GM12878 (cell line): ENCODE results near the gene OGFOD3.

Source experiments
- ATF7 ChIP-seq: fragments of 450-650 bp; IDR thresholded peaks from 2 replicates; pipeline ENCODE4 v1.6.1; 2016; ENCODE audit warnings: low read depth, mild to moderate bottlenecking
- CTCF ChIP-seq, 3 experiments: IDR thresholded peaks in 2 of 3; conservative IDR thresholded peaks in 1 of 3; 2 replicates each; pipeline ENCODE4 v1.5.1; 2011; ENCODE audit warnings: low read depth in 3 of 3, low read length in 3 of 3, mild to moderate bottlenecking in 3 of 3, control low read depth in 2 of 3, moderate library complexity in 2 of 3, inconsistent platforms in 1 of 3, mixed read lengths in 1 of 3; ENCODE audit not compliant: control insufficient read depth in 2 of 3, insufficient read depth in 1 of 3; ENCODE audit errors: extremely low read depth in 1 of 3
- EGR1 ChIP-seq, 2 experiments: IDR thresholded peaks; 1 replicate in 1 of 2; 2 replicates in 1 of 2; pipeline ENCODE4 v1.6.1; 2011 to 2012; ENCODE audit warnings: low read depth in 2 of 2, low read length in 2 of 2, borderline replicate concordance in 1 of 2, mild to moderate bottlenecking in 1 of 2, moderate library complexity in 1 of 2
- FOXK2 ChIP-seq: fragments of 450-650 bp; IDR thresholded peaks from 2 replicates; pipeline ENCODE4 v1.6.1; 2017; ENCODE audit warnings: mild to moderate bottlenecking, moderate library complexity
- FOXM1 ChIP-seq: IDR thresholded peaks from 2 replicates; pipeline ENCODE4 v1.6.1; 2012; ENCODE audit warnings: low read depth, mild to moderate bottlenecking, inconsistent platforms, low read length, moderate library complexity
- KDM1A ChIP-seq: fragments of 200-600 bp; sonication (generic); IDR thresholded peaks from 2 replicates; pipeline ENCODE4 v1.6.1; 2016; ENCODE audit warnings: borderline replicate concordance
- NR2C2 ChIP-seq: IDR thresholded peaks from 2 replicates; pipeline ENCODE4 v1.6.1; 2011; ENCODE audit warnings: borderline replicate concordance, low read depth; ENCODE audit not compliant: control insufficient read depth, insufficient read length
- PBX3 ChIP-seq: IDR thresholded peaks from 2 replicates; pipeline ENCODE4 v1.6.1; 2011; ENCODE audit warnings: mild to moderate bottlenecking, low read depth, low read length, moderate library complexity; ENCODE audit not compliant: insufficient replicate concordance
- POLR2A ChIP-seq: IDR thresholded peaks from 2 replicates; pipeline ENCODE4 v1.6.1; 2011; ENCODE audit warnings: low read depth, mild to moderate bottlenecking, low read length
- SIN3A ChIP-seq: IDR thresholded peaks from 2 replicates; pipeline ENCODE4 v1.6.1; 2012; ENCODE audit warnings: low read depth, low read length, improper control_type of control experiment
- SMARCA5 ChIP-seq: fragments of 450-650 bp; IDR thresholded peaks from 2 replicates; pipeline ENCODE4 v1.6.1; 2017; ENCODE audit warnings: mild to moderate bottlenecking
- TCF7 ChIP-seq: IDR thresholded peaks from 2 replicates; pipeline ENCODE4 v1.6.1; 2014; ENCODE audit warnings: antibody characterized with exemption, borderline replicate concordance
- TF ChIP-seq, protein P1 (sequence below): fragments of 450-650 bp; IDR thresholded peaks from 2 replicates; pipeline ENCODE4 v1.6.1; 2016; ENCODE audit warnings: mild to moderate bottlenecking, moderate library complexity, borderline replicate concordance

DNA sequence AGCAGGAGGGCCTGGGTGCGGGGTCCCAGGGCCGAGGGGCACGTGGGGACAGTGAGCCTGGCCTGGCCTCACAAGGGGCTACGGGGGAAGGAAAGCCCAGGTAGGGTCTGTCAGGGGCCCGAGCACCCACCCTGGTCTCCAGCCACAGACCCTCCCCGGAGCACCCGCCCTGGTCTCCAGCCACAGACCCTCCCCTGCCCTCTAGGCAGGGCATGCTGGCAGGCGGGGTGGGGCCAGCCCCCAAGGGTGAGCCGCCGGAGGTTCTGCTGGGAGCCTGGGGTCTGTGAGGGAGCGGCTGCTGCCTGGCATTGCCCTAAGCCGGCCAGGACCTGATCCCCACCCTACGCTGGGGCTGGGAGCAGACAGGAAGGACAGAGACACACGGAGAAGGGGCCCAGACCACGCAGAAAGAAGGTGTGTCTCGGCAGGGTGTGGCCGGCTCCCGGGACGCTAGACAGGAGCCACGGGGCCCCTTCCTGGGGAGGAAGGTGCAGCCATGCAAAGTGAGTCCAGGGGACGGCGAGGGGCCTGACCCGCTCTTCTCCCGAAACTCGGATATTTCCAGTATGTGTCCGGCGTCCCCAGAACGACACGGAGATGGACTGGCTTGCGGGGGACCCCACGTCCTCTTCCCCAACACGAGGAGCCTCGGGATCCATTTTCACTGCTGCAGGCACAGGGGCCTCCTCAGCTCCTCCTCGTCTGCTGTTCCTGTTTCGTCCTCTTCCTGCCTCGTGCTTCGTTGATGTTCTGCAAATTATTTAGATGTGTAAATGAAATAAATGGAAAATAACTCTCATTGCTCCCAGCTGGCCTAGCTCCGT, 31.3 kb downstream of the OGFOD3 start:
- TF ChIP-seq SIN3A (no peak), PBX3 (no peak), POLR2A (no peak; the same call in 1 of the 2 replicates), NR2C2 (no peak), TCF7 (no peak), ATF7 (no peak), EGR1 (IDR thresholded peaks at IDR 0.05; ENCODE audit: borderline replicate concordance in 1 of 2, low read depth in 2 of 2, low read length in 2 of 2) (no peak), SMARCA5 (no peak), FOXM1 (no peak), KDM1A (no peak), FOXK2 (no peak), CTCF (IDR thresholded peaks at IDR 0.05 in 2 of 3, conservative IDR thresholded peaks at IDR 0.05 in 1 of 3; ENCODE audit: control insufficient read depth in 2 of 3, extremely low read depth in 1 of 3, insufficient read depth in 1 of 3, low read depth in 3 of 3, low read length in 3 of 3) (no peak)
- TF ChIP-seq, protein P1, sequence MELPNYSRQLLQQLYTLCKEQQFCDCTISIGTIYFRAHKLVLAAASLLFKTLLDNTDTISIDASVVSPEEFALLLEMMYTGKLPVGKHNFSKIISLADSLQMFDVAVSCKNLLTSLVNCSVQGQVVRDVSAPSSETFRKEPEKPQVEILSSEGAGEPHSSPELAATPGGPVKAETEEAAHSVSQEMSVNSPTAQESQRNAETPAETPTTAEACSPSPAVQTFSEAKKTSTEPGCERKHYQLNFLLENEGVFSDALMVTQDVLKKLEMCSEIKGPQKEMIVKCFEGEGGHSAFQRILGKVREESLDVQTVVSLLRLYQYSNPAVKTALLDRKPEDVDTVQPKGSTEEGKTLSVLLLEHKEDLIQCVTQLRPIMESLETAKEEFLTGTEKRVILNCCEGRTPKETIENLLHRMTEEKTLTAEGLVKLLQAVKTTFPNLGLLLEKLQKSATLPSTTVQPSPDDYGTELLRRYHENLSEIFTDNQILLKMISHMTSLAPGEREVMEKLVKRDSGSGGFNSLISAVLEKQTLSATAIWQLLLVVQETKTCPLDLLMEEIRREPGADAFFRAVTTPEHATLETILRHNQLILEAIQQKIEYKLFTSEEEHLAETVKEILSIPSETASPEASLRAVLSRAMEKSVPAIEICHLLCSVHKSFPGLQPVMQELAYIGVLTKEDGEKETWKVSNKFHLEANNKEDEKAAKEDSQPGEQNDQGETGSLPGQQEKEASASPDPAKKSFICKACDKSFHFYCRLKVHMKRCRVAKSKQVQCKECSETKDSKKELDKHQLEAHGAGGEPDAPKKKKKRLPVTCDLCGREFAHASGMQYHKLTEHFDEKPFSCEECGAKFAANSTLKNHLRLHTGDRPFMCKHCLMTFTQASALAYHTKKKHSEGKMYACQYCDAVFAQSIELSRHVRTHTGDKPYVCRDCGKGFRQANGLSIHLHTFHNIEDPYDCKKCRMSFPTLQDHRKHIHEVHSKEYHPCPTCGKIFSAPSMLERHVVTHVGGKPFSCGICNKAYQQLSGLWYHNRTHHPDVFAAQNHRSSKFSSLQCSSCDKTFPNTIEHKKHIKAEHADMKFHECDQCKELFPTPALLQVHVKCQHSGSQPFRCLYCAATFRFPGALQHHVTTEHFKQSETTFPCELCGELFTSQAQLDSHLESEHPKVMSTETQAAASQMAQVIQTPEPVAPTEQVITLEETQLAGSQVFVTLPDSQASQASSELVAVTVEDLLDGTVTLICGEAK: no peak
